ENCODE measurements around the gene SUPT5H.

The SUPT5H gene

GRCh38 chr19:39409208-39410016, 36.0 kb upstream of the SUPT5H start:
- peak; percentile 79 to 85 for DNase-seq (ENCODE audit: low read depth in 2 of 2)

- DNase-seq (ENCODE audit: low read depth in 2 of 2): peak in 1 of 2 donors; percentile 54
Measured at GRCh38 chr19:39410017-39410830, 35.2 kb upstream of the SUPT5H start.

- no peak for DNase-seq (ENCODE audit: low read depth in 2 of 2)
Measured at GRCh38 chr19:39410831-39411080, 34.6 kb upstream of the SUPT5H start.

- no peak for DNase-seq (ENCODE audit: low read depth in 2 of 2)
Measured at GRCh38 chr19:39411081-39411831, 34.1 kb upstream of the SUPT5H start.

GRCh38 chr19:39411832-39412099, 33.6 kb upstream of the SUPT5H start:
- peak; percentile 82 to 88 for DNase-seq (ENCODE audit: low read depth in 2 of 2)

- DNase-seq (ENCODE audit: low read depth in 2 of 2): peak; percentile 96
Measured at GRCh38 chr19:39412100-39412866, 33.1 kb upstream of the SUPT5H start, which contains the start of gene PLEKHG2. PLEKHG2 (plus strand) TSS chr19:39412669; CDS start chr19:39414087, 1,418 bp downstream.

- DNase-seq (ENCODE audit: low read depth in 2 of 2): no peak
Measured at GRCh38 chr19:39412867-39413271, 32.5 kb upstream of the SUPT5H start.

- DNase-seq (ENCODE audit: low read depth in 2 of 2): no peak
Measured at GRCh38 chr19:39413272-39413910, 32.0 kb upstream of the SUPT5H start.

- no peak for DNase-seq (ENCODE audit: low read depth in 2 of 2)
Measured at GRCh38 chr19:39413911-39414608, 31.3 kb upstream of the SUPT5H start.

- DNase-seq (ENCODE audit: low read depth in 2 of 2): no peak
Measured at GRCh38 chr19:39415111-39416046, 30.0 kb upstream of the SUPT5H start.

- DNase-seq (ENCODE audit: low read depth in 2 of 2): no peak
Measured at GRCh38 chr19:39416152-39417120, 28.9 kb upstream of the SUPT5H start.

- no peak for DNase-seq (ENCODE audit: low read depth in 2 of 2)
Measured at GRCh38 chr19:39417463-39418181, 27.8 kb upstream of the SUPT5H start.

GRCh38 chr19:39419003-39419402, 26.4 kb upstream of the SUPT5H start:
- no peak for DNase-seq (ENCODE audit: low read depth in 2 of 2)

GRCh38 chr19:39420769-39421168, 24.6 kb upstream of the SUPT5H start:
- DNase-seq (ENCODE audit: low read depth in 2 of 2): no peak

GRCh38 chr19:39422020-39422419, 23.4 kb upstream of the SUPT5H start:
- no peak for DNase-seq (ENCODE audit: low read depth in 2 of 2)

GRCh38 chr19:39423258-39424086, 21.9 kb upstream of the SUPT5H start:
- DNase-seq (ENCODE audit: low read depth in 2 of 2): no peak

- DNase-seq (ENCODE audit: low read depth in 2 of 2): no peak
Measured at GRCh38 chr19:39424934-39425333, 20.4 kb upstream of the SUPT5H start.

Measured in stimulated activated CD4-positive, alpha-beta T cell treated with anti-CD3 and anti-CD28 coated beads, Interleukin-15, amount 100 ng/mL, for 48 hours (primary cell).